HUDEP-2 (cell line): ENCODE data around the gene AURKAIP1.

ENCODE experiments used
- DNase-seq, 76 experiments: peaks; one replicate each; lab custom pipeline; 2025; ENCODE audit not compliant: unreplicated experiment in 76 of 76; lab: John Stamatoyannopoulos, UW

Gene AURKAIP1

DNA sequence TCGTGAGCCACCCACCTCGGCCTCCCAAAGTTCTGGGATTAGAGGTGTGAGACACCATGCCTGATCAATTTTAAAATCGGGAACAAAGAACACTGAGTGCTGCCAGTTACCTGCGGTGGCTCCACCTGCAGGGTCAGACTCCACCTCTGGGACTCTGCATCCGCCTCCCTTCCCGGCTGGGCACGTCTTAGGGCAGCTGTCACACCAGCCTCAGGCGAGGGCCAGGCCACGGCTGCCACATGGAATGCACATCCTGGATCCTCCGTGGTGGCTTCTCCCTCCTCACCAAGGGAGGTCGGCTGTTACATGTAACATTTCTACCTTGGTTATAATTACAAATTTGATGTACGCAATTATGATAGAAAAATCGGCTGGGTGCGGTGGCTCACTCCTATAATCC is 10.7 kb downstream of the AURKAIP1 start:
- no peak for DNase-seq

DNA sequence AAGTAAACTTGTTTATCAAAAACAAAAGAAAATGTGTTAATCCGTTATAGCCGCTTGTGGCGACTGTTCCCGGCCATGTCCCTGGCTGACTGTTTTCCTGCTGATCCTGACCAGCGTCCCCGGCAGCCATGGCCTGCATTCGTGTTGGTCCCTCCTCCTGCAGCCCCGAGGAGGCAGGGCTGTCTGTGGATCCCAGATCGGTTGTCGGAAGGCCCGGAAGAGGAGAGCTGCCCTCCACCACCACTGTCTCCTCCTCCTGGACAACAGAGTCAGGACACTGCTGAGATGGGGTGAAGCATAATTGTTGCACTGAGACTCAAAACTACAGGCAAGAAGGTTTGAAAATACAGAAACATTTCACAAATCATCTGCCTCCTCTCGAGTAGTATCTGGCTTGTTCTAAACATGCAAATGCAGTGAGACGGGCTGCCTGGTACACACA is 13.0 kb downstream of the AURKAIP1 start:
- DNase-seq = no peak

DNA sequence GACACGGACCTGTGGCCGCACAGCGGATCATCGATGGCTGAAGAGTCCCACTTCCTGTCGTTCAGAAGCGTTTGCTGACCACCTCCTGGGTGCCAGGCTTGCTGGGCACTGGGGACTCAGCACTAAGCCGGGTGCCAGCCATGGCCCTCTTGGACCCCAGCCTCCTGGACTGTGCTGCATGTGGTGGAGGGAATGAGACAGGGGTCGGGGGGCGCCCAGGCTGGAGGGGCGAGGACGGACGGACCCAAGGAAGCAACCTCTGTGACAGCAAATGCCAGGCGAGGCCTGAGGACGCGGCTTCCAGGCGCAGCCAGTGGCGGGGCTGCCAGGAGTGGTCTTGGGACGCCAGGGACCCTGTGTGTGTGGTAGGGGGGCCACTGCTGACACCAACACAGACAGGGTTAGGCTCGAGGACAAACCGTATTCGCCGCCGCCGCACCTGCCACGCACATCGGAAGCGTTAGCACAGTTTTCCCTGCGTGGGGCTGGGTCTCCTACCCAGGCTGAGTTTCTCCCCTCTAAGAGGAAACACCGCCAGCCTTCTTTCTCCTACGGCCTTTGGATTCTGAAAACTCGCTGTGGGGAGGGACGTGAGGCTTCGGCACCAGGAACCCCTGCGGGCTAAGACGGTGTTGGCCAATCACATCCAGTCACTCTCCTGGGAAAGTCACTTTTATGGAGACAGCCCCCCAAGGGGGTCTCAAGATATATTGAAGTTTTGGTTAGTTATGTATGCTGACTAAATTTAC is 13.6 kb downstream of the AURKAIP1 start:
- DNase-seq = no peak

DNA sequence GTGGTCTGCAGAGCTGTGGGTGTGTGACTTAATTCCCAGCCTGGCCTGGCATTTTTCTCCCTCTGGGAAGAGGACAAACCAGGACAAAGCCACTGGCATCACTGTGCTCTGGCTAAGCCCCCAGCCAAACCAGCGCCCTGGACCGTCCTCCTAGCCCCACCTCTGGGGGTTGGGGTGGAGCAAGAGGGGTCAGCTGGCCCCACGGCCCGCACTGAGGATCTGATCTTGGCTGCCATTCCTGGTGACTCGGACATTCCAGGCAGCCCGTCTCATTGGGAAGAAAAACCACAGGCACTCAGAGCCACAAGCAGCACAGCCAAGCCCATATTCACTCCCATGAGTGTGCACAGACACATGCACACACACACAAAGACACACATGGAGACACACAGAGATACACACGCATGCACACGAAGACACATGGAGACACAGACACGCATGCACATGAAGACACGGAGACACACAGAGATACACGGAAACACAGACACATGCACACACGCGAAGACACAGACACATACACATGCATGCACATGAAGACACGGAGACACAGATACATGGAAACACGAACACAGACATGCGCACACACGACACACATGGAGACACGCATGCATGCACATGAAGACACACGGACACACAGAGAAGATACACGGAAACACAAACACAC is 14.4 kb downstream of the AURKAIP1 start:
- DNase-seq = no peak

DNA sequence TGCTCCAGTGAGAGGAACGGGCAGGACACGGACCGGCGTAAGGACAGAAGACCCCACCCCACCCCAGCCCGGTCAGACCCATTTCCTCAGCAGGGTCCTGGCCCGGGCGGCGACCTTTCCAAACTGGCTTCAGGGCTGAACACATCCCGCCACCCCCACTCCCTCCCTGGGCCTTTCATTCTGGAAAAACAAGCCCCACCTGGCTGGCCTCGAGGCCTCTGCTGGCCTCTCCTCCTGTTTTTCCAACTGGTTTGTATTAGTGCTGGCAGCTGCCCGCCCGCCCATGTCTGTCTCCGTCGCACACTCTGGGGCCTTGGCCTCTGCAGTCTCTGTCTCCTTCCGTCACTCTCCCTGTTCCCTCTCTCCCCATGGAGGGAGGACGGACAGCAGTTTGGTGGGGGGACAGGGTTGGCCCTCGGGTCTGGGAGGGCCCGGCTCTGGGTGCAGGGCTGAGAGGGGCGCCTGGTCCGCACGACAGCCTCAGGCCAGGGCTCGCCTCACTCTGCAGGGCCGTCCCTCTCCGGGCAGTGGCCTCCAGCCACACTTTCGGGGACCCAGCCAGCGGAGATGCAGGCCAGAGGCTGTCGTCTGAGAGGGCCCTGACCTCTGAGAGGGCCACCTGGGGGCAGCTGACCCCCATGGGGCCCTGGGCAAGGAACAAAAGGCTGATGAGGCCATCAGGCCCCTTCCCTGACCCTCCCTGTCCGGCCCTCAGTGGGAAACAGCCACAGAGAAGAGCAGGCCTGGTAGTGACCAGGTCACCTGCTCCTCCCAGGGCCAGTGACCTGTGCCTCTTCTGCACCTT is 15.1 kb downstream of the AURKAIP1 start:
- DNase-seq = no peak

DNA sequence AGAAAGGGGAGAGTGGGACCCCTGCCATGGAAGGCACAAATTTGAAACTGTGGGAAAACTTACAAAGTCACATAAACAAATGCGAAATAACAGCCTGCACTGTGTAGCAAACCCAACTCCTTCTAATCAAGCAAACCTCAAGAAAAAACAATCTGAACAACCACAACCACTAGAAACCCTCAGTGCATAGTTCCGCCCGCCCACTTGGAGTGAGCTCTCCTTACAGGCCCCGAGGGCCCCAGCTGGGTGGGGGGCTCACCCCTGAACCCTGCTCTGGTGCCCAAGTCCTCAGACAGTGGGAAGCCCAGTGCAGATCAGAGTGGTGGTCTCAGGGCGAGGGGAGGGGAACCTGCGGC is 15.7 kb downstream of the AURKAIP1 start:
- DNase-seq = no peak

DNA sequence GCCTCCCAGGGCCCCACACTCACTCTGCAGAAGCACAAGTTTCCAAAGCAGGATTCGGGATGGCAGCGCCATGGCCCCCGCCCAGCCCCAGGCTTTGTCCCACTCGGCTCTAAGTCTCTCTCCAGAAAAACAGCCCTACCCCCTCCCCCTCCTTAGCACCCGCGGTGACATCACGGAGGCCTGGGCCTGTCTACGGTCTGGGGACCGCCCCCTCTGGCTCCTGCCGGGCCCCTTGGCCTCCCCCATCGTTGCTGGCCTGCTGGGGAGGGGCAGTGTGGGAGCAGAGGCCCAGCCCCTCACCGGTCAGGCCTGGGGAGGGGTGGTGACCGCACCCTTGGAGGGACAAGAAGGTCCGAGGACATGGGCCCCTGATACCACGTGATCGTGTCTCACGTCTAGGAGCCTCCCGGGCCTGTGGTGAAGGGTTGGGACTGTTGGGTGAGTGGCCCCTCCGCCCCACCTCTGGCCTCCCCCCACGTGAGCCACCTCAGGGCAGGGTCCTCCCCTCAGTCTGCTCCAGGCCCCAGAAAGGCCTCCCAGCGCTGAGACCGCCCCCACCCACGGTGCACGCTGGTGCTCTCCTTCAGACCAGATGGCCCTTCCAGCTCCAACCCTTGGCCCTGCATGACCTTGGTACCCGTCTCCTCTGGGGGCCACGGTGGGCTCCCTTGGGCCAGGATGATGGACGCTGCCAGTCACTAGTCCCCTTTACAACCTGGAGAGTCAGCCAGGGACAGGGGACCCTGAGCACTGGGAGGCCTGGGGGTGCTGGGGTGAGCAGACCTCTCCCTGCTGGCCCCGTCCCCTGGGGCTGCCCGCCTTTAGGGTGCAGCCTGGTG is 16.4 kb downstream of the AURKAIP1 start, which contains the start of gene MXRA8:
MXRA8 (minus strand) TSS at position 123 of the 839 bp plus-strand sequence; CDS start at position 72, 51 bp downstream.
- DNase-seq = peak in 2 of 76 experiments; percentile 26 to 28

DNA sequence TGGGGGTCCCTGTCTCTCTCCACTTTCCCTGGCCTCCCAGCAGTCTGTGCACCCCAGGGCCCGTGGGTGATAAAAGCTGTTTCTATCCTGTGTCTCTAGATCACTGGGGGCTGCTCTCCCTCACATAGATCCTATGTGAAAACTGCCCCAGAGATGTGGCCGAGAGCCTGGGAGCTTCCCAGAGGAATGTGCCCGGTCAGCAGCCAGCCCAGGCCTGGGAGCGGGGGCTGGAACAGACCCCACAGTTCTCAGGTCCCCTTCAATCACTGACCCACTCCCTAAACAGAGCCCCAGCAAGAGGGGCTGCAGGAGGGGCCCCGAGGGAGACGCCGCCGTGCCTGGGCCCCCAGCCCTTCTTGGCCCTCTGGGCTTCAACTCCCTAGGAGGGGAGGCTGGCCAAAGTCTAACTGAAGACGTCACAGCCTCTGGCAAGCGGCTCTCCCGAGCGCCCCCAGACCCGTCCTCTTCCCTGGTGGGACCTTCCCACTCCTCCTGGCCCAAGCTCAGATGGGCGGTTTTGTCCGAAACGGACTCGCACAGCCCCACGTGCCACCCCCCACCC is 17.1 kb downstream of the AURKAIP1 start:
- no peak for DNase-seq

DNA sequence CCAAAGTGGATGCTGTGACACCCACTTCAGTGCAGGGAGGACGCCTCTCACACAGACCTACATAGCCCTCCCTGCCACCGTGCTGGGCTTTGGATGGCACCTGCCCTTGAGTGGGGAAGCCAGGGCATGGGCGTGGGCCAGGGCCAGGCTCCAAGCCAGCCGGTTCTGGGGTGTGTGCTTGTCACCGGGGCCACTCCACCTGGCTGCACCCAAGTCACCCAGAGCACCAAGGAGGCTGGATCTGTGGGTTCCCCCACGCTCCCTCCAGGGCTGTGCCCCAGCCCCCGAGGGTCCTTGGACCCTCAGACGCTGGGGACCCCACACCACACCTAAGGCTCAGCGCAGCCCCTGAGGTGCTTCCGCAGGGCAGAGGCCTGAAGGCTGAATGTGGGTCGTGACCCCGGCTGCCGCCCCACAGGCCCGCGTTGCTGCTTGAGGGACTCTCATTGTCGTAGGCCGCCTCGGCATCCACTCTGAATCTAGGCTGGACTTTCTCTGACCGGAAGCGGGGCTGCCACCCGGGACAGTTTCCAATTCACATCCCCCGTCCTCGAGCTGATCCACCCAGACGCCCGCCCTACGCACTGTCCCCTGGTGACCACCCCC is 18.1 kb downstream of the AURKAIP1 start:
- DNase-seq = peak in 1 of 76 experiments; percentile 16

DNA sequence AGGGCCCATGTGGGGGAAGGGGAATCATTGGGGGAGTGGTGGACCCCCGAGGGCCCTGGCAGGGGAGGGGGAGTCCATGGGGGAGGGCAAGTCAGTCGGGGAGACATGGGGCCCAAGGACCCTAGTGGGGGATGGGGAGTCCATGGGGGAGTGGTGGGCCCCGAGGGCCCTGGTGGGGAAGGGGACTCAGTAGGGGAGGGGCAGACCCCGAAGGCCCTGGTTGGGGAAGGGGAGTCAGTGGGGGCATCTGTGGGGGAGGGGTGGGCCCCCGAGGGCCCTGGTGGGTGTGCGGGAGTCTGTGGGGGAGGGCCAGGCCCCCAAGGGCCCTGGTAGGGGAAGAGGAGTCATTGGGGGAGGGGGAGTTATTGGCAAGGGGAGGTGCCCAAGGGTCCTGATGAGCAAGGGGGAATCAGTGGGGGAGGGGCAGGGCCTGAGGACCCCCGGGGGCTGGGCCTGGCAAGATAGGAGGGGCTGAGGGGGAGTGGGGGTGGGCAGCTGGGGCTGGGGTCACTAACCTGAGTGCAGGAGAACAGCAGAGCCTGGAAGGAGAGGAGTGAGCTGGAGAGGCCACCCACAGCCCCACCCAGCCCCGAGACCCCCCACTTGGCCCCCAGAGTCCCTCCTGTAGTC is 18.7 kb downstream of the AURKAIP1 start:
- no peak for DNase-seq

DNA sequence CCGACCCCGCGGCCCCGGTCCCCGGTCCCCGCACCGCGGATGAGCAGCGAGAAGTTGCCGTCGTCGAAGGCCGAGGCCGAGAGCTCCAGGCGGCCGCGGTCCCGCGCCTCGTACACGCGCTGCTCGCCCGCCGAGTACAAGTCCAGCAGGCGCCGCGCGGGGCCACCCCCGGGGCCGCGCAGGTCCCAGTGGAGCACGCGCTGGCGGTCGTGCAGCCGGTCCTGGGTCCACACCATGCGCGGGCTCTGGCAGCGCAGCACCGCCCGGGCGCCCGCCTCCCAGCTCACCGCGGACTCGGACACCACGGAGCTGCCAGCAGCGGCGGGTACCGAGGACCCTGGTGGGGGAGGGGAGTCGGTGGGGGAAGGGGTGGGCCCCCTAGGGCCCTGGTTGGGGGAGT is 19.6 kb downstream of the AURKAIP1 start:
- peak in 5 of 76 experiments; percentile 20 to 42 (median 29) for DNase-seq

DNA sequence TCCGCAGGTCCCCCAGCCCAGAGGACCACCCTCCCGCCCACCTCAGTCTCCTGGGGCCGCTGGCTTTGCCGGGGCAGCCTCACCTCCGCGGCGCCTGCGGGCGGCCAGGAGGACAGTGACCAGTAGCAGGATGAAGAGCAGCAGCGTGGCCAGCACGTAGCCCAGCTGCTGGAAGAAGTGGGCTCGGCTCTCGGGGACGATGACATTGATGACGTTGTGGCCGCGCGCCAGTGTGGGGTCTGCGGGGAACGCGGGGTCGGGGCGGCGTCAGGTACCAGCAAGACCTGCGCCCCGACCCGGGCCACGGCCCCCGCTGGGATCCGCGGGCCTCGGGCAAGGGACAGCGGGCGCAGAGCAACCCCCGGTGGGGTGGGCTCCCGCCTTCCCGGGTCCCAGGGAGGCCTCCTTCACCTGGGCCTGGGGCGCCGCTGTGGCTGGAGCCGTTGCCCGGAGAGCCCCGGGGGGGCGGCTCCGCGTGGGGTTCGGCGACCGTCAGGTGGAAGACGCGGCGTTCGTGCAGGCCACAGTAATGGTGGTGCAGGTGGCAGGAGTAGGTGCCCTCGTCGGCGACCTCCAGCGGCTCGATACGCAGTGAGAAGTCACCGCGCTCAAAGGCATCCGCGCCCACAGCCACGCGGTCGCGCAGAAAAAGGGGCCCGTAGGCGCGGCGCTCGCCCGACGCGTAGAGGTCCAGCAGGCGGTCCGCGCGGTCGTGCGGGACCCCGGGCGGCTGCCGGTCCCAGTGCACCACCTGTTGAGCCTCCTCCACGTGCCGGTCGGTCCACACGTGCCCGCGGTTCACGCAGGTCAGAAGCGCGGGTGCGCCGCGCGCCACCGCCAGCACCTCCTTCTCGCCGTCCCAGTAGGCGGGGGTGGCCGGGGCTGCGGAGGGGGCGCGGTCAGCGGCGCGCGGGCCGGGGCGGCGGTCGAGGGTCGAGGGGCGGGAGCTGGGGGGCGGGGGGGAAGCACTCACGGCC is 20.4 kb downstream of the AURKAIP1 start:
- no peak for DNase-seq

DNA sequence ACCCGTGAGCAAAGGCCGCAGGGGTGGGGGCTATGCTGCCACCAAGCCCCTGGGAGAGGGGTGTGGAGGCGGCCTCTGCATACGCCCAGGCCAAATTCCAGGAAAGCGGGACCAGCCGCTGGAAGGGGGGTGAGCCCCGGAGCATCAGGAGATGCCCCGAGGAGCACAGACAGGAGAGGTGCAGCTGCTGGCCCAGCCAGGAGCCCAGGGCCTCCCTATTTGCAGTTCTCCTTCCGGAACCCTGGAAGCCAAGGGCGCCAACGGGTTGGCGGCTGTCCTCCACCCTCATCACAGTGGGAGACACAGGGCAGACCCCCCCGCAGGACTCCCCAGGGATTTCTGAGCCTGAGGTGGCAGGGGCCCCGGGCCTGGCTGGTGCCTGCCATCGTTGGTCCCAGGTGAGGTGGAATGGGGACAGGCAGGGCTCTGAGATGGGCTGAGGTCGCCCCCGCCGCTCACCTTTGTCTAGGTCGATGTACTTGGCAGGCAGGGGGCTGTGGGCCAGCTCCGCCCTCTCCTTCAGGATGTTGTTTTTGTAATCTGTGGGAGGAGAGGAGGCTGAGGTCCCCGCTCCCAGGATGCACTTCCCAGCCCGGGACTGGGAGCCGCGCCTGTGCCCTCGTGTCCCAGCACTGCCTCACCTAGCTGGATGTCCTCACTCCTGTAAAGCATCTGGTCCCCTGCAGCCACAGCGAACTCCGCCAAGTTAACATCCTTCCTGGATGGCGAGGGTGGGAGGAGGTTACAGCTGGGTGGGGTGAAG is 21.4 kb downstream of the AURKAIP1 start:
- no peak for DNase-seq

DNA sequence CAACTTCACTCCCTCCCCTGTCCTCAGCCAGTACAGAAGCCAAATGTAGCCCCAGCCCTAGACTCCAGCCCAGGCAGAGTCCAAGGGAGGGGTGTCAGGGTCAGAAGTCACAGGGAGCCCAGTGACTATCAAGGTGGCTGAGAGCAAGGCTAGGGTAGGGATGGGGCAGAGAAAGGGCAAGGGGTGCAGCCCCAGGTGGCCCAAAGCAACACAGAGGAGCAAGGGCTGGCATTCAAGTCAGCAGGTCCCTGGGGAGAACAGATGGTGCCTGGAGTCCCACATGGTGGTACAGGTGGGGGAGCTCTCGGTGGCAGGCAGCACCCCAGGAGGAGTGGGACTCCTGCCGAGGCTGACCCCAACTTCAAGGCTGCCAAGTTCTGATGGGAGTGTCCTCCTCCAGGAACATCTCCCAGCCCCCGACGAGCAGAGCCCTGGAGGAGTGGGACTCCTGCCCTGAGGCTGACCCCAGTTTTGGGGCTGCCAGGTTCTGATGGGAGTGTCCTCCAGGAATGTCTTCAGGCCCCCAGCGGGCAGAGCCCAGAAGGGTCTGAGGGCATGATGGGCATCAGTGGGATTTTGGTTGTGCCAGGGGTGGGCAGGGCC is 22.1 kb downstream of the AURKAIP1 start:
- DNase-seq = no peak

DNA sequence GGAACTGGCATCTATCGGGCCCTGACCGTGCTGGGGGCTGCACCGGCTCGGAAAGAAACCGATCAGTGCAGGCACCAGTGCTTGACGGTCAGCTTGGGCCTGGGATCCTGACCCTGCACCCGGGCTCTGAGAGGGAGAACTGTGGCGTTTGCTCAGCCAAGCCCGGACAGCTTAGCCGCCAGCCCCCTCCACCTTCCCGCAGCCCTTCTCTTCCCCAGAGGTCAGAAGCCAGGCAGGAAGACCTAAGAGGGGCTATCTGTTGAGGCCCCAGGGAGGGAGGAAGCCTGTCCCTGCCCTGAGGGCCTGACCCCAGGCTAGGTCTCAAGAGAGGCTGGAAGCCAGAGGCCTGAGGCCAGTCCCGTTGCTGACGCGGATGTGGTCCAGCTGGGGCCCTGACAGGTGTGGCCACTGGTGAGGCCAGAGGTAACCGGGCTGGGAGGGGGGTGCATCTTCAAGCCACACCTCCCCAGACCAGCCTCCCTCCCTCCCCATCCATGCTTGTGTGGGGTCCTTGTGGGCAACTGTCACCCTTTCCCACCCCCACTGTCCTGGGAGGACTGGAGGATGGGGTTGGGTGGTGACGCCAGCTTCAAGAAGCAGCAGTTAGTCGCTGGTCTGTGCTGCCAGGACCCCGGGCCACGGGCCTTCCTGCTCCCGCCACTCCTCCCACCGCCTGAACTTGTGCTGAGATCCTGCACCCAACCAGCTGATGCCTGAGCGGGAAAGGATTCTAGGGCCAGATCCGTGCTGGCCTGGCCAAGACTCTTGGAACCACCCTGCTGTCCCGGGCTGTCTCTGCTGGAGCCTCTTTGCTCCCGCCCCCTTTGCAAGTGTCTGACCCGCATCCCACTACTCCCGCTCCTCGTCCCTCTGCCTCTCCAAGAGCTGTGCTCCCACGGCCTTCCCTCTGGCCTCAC is 23.2 kb downstream of the AURKAIP1 start:
- no peak for DNase-seq
